Esophagus muscularis mucosa (tissue), 4 donors: Measurements from ENCODE around the gene CKAP2. TPM values are rescaled to one million over a fixed set of nuclear protein-coding genes. Genes with fewer than 3 reads are reported as not detected.

ENCODE experiments used
- DNase-seq: peaks from one replicate; pipeline ENCODE4 v3.0.0-alpha.2; 2017; ENCODE audit errors: extremely low spot score
- H3K27ac ChIP-seq, 4 donors: fragments of 200-600 bp; sonication (generic); replicated peaks in 1 of 4; 1 replicate in 3 of 4; 2 replicates in 1 of 4; pipeline ENCODE4 v1.5.1; 2016 to 2019; ENCODE audit warnings: mild to moderate bottlenecking in 1 of 4
- H3K27me3 ChIP-seq, 4 donors: fragments of 200-600 bp; sonication (generic); one replicate each; pipeline versions ENCODE4 v1.5.1 to v1.6.0; 2016 to 2019
- H3K36me3 ChIP-seq, 4 donors: fragments of 200-600 bp; sonication (generic); one replicate each; pipeline ENCODE4 v1.5.1; 2016 to 2019
- H3K4me1 ChIP-seq, 4 donors: fragments of 200-600 bp; sonication (generic); one replicate each; pipeline ENCODE4 v1.5.1; 2016 to 2019
- H3K4me3 ChIP-seq, 4 donors: fragments of 200-600 bp; sonication (generic); 1 replicate in 2 of 4; 2 replicates in 2 of 4; pipeline ENCODE4 v1.5.1; 2016 to 2019; ENCODE audit warnings: mild to moderate bottlenecking in 4 of 4, moderate library complexity in 1 of 4
- H3K9me3 ChIP-seq, 4 donors: fragments of 200-600 bp; sonication (generic); 1 replicate in 3 of 4; 2 replicates in 1 of 4; pipeline ENCODE4 v1.5.1; 2016 to 2019
- CTCF ChIP-seq, 3 experiments: fragments of 200-600 bp in 2 of 3; fragments of 450-650 bp in 1 of 3; sonication (generic) in 2 of 3; IDR thresholded peaks; one replicate each; pipeline ENCODE4 v1.5.1; 2017 to 2019; ENCODE audit warnings: antibody characterized with exemption in 3 of 3, mild to moderate bottlenecking in 2 of 3, moderate library complexity in 1 of 3
- EP300 ChIP-seq: sonication (generic); formaldehyde crosslinking; IDR thresholded peaks from one replicate; pipeline ENCODE4 v1.6.1; 2017; ENCODE audit warnings: antibody characterized with exemption
- POLR2A ChIP-seq: fragments of 450-650 bp; IDR thresholded peaks from one replicate; pipeline ENCODE4 v1.6.1; 2017; ENCODE audit warnings: antibody characterized with exemption, moderate library complexity, mild to moderate bottlenecking, low read depth
- POLR2AphosphoS5 ChIP-seq, 2 donors: sonication (generic); formaldehyde crosslinking; IDR thresholded peaks; one replicate each; pipeline ENCODE4 v1.6.1; 2017; ENCODE audit warnings: antibody characterized with exemption in 2 of 2
- WGBS: methylation state at CpG from one replicate; pipeline ENCODE4 v1.1.5; 2018; 5-methylcytosine and 5-hydroxymethylcytosine counted together
- intact Hi-C: fragments of 100-400 bp; cut with DNase I; formaldehyde crosslinking; loops from one replicate; pipeline ENCODE4 v1.15.1; 2023
- total RNA-seq, 4 donors: library from RNA; depleted of rRNA; stranded (reverse); fragments of >200 nt; gene quantifications; one replicate each; pipeline versions ENCODE4 v1.1.0 to v1.2.1, GENCODE V29; 2016

The CKAP2 gene
- total RNA-seq, 4 donors from 2014 or later, result 2.1 to 5.5 (median 4.4) TPM

- Histone ChIP-seq H3K4me3 (no peak overlapping the region), H3K27me3 (no peaks in the 10 kb centered on the region), H3K27ac (no peak overlapping the region), H3K9me3 (no peaks in the 10 kb centered on the region), H3K4me1 (peaks cover 31 to 48% (median 42%) of the 10 kb centered on the region in 4 donors), H3K36me3 (no peaks in the 10 kb centered on the region)
- intact Hi-C loops, result loop anchor here (5.0 to 10.0 kb wide), 3 partner anchors 204 to 324 kb away; partner anchors contain the start of genes NEK5 and SUGT1
- 84% methylated on average over 24 of the region's 24 CpGs for WGBS
- no peak for DNase-seq
- no peak for TF ChIP-seq POLR2A
- no peak for TF ChIP-seq CTCF (IDR thresholded peaks at IDR 0.05)
- no peak for TF ChIP-seq POLR2AphosphoS5 (IDR thresholded peaks at IDR 0.05)
- no peak for TF ChIP-seq EP300
Observed at GRCh38 chr13:52451135-52451804, 4.0 kb upstream of the CKAP2 start.

- no peak overlapping the region for H3K27ac ChIP-seq
- TF ChIP-seq EP300, result no peak
- TF ChIP-seq POLR2AphosphoS5 (IDR thresholded peaks at IDR 0.05), result no peak
- TF ChIP-seq POLR2A, result no peak
- no peak for TF ChIP-seq CTCF (IDR thresholded peaks at IDR 0.05)
- 63% methylated on average over 2 of the region's 2 CpGs for WGBS
- intact Hi-C loops, result loop anchor here (5.0 to 10.0 kb wide), 3 partner anchors 202 to 325 kb away; partner anchors contain the start of genes NEK5 and SUGT1
- H3K36me3 ChIP-seq, result no peaks in the 10 kb centered on the region
- H3K4me3 ChIP-seq, result no peak overlapping the region
- no peak for DNase-seq
- no peaks in the 10 kb centered on the region for H3K27me3 ChIP-seq
- peaks cover 32 to 50% (median 42%) of the 10 kb centered on the region in 4 donors for H3K4me1 ChIP-seq
- H3K9me3 ChIP-seq, result no peaks in the 10 kb centered on the region
Observed at GRCh38 chr13:52452470-52452869, 2.8 kb upstream of the CKAP2 start.

GRCh38 chr13:52454459-52454819 is 839 bp upstream of the CKAP2 start:
- no peaks in the 10 kb centered on the region for H3K27me3 ChIP-seq
- H3K27ac ChIP-seq, result peak overlapping the region in 3 of 4 donors; percentile 85 to 91 (median 87)
- peak overlapping the region; percentile 74 to 89 (median 79) for H3K4me3 ChIP-seq
- intact Hi-C loops, result loop anchor here (5.0 to 10.0 kb wide), 3 partner anchors 200 to 327 kb away; partner anchors contain the start of genes NEK5 and SUGT1
- H3K4me1 ChIP-seq, result peaks cover 15 to 31% (median 22%) of the 10 kb centered on the region in 4 donors
- no peaks in the 10 kb centered on the region for H3K9me3 ChIP-seq
- 43% methylated on average over 8 of the region's 8 CpGs for WGBS
- no peak for DNase-seq
- TF ChIP-seq POLR2A (no peak), EP300 (no peak), POLR2AphosphoS5 (IDR thresholded peaks at IDR 0.05) (no peak), CTCF (IDR thresholded peaks at IDR 0.05) (no peak)
- no peaks in the 10 kb centered on the region for H3K36me3 ChIP-seq

GRCh38 chr13:52455677-52456041 is 381 bp downstream of the CKAP2 start:
- peaks cover 14 to 26% (median 20%) of the 10 kb centered on the region in 4 donors for H3K4me1 ChIP-seq
- no peaks in the 10 kb centered on the region for H3K36me3 ChIP-seq
- no peaks in the 10 kb centered on the region for H3K27me3 ChIP-seq
- H3K4me3 ChIP-seq, result peak overlapping the region; percentile 74 to 89 (median 79)
- H3K9me3 ChIP-seq, result no peaks in the 10 kb centered on the region
- TF ChIP-seq POLR2A (no peak), CTCF (IDR thresholded peaks at IDR 0.05) (peak in 1 of 3 experiments; percentile 9), EP300 (no peak)
- DNase-seq, result peak; percentile 93
- WGBS, result no CpG with 5 or more reads among the region's 37 CpGs
- peak overlapping the region; percentile 85 to 91 (median 88) for H3K27ac ChIP-seq
- intact Hi-C loops, result loop anchor here (10.0 kb wide), 1 partner anchor 199 kb away; the partner anchor contains the start of gene SUGT1
